OCI-M1 (cell line): ENCODE measurements around the gene TGFB1.

Source experiments
- DNase-seq: peaks from one replicate; lab custom pipeline; 2025; lab: John Stamatoyannopoulos, UW

Gene TGFB1

DNA sequence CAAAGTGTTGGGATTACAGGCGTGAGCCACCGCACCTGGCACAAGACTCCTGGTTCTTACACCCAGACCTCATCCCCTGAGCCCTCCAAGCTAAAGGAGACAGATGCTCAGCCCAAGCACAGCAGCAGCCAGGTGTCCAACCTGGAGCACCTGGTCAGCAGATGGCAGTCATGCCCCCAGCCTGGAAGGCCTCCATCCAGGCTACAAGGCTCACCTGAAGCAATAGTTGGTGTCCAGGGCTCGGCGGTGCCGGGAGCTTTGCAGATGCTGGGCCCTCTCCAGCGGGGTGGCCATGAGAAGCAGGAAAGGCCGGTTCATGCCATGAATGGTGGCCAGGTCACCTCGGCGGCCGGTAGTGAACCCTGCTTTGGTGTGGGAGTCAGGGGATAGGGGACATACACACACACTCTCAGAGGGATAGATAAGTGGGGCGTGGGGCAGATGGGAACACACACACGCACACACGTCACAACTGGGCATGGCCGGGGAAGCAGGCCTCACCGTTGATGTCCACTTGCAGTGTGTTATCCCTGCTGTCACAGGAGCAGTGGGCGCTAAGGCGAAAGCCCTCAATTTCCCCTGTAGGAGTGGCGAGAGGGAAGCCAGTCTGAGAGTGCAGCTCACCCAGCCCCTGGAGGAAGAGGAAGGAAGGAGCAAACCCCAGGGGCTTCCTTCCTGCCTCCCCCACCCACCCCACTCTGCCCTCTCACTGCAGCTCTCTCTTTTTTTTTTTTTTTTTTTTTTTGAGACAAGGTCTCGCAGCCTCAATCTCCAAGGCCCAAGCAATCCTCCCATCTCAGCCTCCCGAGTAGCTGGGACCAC, 11.8 kb downstream of the TGFB1 start:
- DNase-seq: no peak

DNA sequence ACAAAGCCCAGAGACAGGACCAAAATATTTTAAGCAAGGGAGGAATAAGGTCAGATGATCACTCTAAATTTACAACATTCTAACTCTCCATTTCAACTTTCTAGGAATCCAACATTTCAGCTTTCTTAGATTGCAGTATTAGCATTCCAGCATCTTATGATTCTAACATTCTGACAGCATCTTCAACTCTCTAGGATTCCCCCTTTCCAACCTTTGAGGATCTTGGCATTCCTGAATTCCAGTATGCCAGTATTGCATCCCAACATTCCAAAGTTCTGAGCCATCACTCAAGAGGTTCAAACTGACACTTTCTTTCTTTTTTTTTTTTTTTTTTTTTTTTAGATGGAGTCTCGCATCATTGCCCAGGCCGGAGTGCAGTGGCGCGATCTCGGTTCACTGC, 13.8 kb downstream of the TGFB1 start:
- DNase-seq: no peak

DNA sequence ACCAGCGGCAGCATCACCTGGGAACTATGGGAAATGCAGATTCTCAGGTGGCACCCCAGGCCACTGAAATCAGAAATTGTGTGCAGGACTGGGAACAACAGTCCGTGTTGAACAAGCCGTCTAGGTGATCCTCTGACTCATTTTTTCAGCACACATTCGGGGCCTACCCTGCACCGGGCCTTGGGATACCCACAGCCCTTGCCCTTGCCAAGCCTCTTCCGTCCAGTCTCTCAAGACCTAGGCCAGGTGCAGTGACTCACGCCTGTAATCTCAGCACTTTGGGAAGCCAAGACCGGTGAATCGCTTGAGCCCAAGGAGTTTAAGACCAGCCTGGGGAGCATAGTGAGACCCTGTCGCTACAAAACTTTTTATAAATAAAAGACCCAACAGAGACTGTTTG, 18.3 kb downstream of the TGFB1 start:
- no peak for DNase-seq

DNA sequence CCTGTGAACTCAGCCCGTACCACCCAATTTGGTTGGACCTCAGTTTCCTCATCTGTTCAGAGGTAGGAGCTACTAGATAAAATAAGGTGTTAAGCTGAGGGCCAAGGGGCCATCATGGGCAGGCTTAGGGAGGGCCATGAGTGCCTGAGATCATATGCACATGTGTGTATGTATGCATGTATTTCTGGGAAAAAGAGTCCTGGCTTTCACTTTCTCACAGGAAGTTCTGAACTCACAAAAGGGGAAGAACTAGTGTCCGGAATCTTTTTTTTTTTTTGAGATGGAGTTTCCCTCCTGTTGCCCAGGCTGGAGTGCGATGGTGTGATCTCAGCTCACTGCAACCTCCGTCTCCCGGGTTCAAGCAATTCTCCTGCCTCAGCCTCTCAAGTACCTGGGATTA, 18.9 kb downstream of the TGFB1 start:
- peak; percentile 88 for DNase-seq

DNA sequence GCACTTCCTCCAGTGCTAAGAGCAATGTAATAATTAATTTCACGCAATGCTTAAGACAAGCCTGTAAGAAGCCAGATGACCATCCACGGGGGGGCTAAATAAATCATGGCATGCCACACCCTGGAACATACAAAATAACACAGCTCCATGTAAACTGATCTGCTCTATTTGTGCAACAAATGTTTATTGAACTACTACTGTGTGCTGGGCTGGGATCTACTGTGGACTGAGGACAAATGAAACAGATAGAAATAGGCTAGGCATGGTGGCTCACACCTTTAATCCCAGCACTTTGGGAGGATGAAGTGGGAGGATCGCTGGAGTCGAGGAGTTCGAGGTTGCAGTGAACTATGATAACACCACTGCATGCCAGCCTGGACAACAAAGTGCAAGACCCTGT, 21.3 kb downstream of the TGFB1 start:
- DNase-seq: no peak

DNA sequence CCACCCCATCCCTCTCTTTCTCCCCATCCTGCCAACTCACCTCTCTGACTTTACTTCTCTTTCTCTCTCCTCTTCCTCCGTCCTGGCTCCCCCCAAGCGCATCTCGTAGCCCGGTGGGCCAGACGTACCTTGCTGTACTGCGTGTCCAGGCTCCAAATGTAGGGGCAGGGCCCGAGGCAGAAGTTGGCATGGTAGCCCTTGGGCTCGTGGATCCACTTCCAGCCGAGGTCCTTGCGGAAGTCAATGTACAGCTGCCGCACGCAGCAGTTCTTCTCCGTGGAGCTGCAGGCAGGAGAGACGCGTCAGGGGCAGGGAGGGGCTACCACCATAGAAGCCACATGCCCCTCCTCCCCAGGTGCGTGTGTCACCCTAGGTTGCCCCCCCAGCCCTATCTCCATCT, 21.7 kb downstream of the TGFB1 start:
- no peak for DNase-seq

DNA sequence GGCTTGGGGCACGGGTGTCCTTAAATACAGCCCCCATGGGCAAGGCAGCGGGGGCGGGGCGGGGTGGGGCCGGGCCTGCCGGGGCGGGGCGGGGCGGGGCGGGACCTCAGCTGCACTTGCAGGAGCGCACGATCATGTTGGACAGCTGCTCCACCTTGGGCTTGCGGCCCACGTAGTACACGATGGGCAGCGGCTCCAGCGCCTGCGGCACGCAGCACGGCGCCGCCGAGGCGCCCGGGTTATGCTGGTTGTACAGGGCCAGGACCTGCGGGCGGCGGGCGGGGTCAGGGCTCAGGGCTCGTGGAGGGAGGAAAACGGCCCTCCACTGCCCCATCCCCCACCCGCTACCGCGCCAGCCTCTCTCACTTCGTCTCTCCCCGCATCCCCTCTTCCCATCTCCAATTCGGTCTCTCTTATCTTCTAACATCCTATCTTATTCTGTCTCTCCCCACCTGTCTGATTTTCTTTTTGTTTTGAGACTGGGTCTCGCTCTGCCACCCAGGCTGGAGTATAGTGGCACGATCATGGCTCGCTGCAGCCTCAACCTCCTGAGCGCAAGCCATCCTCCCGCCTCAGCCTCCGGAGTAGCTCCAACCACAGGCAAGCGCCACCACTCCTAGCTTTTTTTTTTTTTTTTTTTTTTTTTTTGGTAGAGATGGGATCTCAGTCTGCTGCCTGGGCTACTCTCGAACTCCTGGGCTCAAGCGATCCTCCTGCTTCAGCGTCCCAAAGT, 22.6 kb downstream of the TGFB1 start:
- no peak for DNase-seq

DNA sequence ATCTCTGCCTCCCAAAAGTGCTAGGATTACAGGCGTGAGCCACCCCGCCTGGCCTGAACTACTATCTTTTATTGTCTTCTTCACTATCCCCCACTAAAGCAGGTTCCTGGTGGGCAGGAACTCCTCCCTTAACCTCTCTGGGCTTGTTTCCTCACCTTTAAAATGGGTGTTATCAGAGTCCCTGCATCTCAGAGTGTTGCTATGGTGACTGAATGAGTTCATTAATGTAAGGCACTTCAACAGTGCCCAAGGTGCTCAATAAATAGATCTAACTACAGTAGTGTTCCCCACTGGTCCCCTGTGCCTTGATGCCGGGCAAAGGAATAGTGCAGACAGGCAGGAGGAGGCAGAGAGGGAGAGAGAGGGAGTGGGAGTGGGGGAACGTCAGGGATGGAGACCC, 23.2 kb downstream of the TGFB1 start:
- DNase-seq: no peak

DNA sequence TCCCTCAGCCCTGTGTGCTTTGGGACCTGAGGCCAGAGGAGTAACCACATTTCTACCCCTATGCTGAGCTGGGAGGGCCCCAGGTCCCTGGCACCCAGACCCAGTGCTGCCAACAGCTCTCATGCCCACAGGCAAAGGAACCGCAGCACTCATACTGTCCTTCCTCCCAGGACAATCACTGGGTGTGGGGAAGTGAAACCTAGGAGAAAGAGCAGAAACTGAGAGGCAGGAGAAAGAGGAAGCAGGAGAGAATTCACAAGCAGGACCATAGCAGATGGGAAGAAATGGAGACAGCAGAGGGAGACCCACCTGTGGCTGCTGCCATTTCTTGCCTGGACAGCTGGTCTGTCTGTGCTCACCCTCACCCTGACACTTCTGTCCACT, 24.9 kb downstream of the TGFB1 start:
- peak; percentile 56 for DNase-seq

DNA sequence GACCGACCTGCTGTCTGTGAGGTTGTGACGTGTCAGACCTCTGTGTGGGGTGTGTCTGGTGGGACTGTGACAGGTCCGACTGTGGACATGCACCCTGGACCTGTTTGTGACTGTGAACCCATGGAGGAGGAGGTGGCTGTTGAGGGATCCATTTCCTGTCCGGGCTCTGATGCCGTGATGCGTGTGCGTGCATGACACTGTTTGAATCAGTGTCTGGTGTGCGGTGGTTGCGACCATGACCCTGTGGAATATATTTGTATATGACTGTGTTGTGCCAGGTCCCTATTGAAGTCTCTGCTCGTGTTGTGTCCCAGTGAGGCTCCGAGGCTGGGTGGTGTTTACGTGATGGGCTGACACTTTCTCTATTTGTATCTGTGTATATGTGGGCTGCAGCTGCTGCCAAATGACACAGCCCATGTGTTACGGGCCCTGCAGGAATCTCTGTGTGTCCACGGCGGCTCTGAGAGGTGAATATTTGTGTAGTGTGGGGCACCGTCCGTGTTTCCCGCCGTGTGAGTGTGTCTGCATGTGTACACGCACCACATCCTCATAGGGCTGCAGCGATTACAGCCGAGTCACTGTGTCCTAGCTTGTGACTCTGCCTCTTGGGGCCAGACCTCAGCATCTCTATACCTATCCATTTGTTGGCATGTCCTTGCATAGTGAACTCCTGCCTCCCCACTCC, 25.4 kb downstream of the TGFB1 start:
- peak; percentile 56 for DNase-seq

DNA sequence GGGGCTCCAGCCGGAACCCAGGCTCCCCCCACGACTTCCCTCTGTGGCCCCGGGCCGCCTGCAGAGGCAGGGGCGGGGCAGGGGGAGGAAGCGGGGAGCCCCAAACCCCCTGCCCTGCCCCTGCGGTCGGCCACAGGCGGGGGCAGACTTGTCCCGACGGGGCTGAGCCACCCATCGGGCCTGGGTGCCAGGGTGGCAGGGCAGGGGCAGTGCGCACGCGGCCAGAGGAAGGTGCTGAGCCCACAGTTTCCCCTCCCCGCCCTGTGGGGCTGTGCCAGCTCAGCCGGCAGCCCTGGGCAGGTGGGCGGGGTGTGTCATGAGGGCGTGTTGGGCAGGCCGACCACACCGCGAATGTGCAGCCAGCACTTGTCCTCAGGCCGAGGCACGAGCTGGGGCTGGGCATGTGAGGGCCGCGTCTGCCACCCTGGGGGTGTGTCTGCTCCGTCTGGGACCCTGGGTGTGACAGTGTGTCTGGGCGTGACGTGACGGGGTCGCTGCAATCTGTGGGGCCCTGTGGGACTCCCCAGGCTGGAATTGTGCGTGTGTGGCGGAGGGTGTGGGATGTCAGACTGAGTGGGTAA, 26.1 kb downstream of the TGFB1 start:
- DNase-seq: peak; percentile 73

DNA sequence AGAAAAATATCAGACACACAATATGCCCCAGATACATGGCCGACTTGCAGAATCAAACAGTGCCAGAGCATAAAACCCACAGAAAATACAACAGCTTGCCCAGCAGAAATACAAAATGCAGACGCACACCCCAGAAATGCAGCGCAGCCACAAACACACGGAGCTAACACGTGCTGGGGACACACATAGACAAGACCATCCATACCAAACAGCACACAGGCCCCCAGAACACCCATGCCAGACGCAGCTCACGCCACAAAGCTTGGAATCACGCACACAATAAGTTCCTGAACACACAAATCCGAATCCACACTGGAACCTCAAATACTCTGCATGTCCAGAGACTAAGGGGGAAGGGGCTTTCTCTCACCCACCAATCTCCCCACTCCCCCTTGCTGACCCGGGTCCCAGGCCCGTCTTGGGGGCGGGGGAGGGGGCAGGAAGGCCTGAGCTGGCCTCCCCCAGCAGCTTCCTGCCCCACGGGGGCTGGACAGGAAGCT, 26.6 kb downstream of the TGFB1 start:
- DNase-seq: no peak

DNA sequence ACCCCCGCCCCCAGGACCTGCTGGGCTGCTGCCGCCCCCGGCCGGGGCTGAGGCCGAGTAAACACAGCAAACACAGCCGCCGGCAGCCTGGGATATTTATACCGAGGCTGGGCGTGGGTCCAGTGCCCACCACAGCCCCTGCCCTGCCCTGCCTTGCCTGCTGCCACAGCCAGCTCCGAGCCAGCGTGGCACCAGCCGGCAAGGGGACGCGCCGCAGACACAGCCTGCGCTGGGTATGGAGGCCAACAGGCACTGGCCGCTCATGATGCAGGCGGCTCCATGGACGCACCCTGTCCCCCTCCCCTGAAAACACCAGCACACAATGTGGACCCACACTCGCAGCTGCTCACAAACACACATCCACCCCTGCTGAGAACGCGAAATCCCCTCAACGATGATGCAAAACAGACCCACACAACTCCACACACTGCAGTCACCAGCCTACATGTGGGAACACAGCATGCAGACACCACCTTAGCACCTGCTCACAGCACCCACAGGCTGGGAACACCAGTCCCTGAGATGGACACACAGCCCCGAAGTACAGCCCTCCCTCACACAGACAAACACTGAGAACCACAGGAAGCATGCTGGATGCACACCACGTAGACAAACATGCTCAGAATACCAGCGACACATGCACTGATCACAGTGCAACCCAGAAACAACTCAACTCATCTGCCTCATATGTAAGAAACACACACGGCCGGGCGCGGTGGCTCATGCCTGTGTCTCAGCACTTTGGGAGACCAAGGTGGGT, 27.6 kb downstream of the TGFB1 start:
- DNase-seq: no peak

DNA sequence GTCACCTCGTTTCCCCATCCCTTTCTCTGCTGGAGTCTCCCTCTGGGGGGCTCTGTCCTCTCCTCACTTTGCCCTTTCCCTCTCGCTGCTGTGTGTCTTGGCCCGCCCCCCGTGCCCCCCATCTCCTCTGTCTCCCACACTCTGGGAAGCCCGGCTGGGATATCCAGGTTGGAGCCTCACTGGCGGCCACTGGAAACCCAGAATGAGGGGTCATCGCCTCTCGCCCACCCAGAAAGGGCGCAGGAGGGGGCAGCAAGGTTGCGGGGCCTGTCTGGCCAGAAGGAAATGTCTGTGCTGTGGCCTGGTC, 28.1 kb downstream of the TGFB1 start:
- no peak for DNase-seq

DNA sequence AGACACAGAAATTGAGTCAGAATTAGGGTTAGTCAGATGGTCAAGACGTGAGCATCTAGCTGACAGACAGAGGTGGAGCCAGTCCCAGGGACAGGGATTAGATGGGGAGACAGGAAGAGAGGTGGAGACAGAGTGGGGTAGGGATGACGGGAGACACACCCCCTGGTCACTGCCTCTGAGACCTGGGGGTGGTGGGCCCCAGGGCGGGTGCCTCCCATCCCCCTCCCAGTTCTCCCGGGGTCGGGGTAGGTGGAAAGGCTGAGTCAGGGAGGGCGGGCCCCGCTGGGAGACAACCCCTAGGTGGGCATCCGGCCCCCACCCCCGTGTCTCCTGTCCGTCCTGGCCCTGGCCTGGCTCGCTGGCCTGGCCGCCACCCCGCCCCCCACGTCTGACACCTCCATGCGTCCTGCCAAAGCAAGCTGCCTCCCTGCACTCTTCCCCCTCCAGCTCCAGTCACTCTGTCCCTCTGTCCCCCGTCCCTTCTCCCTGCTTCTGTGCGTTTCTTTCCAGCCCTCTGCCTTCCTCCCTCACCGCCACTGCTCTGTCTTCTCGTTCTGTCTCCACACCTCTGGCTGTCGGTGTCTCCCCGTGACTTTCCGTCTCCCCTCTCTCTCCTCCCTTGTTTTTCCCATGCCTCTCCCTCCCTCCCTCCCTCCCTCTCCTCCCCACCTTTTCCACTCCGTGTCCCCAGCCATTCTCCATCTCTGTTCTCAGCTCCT, 28.6 kb downstream of the TGFB1 start:
- peak; percentile 50 for DNase-seq

DNA sequence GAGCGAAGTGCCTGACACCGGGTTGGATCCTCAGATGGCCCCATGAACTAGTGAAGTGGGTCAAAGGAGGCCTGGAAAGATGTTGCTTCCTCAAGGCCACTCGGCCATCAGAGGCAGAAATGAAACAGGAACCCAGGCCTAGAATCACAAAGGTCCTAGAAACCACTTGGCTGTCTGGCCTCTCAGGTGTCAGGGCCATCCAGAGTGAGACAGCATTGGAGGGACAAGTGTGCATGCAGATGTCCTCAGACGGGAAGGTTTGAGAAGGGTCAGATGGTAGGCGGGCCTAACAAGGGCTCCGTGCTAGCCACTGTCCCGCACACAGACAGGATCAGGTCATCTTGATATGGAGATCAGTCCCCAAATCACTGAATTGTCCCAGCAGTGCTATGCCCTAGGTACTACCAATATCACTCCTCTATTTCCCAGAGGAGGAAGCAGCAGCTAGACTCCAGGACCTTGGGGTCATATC, 29.5 kb downstream of the TGFB1 start:
- peak; percentile 81 for DNase-seq

DNA sequence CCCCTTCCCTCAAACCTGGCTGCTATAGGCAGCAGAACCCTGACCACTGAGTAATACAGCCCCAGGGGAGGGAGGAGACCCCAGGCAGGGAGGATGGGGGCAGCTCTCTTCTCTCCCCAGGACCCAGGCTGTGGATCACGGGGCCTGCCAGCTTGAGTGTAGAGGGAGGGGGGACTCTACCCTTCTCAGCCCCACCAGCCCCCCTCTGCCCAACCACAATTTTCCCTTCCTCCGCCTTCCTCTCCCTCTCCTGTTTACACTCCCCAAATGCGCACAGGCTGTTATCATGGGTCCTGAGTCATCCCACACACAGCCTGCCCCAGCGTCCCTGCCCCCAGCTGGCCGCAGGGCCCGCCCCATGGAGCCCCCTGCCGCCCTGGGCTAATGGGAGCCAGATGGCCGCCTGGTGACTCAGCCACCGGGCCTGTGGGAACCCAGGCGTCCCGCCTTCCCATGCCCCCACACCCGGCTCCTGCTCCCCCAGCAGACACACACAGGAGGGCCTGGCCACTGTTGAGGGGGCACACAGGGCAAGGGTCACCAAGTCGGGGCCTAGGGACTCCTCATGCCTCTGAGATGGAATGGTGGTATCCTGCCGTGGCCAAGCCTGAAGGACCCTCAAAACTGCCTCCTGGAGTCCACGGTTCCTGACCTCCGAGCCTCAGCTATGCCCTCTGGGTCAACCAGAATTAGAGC, 30.1 kb downstream of the TGFB1 start:
- DNase-seq: peak; percentile 98

DNA sequence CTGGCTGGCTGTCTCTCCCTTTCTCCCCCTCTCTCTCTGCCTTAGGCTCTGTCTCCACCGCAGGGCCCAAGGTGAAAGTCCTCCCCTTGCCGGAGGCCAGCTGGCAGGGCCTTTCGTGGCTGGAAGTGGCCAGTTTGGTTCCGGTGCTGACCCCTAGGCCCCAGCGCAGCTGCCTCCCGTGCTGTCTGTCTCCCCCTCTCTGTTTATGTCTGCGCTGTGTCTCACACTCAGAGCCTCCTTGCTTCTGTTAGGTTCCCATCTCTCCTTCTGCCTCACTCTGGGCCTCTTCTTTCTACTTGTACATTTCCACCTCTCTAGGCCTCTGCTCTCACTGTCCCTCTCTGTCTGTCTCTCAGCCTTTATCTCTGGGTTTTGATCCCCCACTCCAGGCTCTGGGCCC, 30.7 kb downstream of the TGFB1 start:
- DNase-seq: no peak

DNA sequence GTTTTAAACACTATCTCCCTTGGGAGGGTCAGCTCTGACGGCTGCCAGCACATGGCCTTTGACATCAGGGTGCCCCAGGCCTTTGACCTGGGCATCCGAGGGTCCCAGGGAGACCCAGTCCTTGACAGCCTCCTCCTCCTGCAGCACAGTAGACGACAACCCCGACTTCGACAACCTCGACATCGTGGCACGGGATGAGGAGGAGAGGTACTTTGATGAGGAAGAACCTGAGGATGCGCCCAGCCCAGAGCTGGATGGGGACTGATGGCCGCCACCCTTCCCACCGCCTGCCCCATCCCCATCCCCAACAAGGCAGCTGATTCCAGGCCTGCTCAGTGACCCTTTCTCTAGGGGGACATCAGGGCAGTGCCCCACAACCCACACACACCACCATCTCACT, 31.3 kb downstream of the TGFB1 start:
- no peak for DNase-seq

DNA sequence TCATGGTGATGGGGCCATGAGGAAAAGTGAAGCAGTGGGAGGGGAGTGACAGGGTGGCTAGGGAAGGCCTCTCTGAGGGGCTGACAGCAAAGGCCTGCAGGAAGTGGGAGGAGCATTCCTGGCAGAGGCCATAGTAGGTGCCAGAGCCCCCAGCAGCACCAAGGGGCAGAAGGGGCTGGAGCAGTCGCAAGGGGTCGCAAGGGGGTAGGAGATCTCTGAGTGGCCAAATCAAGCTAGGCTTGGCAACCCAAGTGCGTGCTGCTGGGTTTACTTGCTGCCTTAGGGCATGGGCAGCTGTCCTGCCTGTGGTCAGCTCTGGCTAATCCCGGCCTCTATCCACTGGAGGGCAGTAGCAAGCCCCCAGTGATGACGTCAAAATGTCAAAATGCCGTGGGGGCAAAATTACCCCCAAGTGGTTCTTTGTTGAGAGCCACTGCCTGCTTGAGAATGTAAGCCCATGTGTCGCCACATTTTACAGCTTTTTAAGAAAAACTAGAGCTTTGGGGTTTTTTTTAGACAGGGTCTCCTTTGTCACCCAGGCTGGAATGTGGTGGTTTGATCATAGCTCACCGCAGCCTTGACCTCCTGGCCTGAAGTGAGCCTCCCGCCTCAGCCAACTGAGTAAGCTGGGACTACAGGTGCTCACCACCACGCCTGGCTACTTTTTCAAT, 32.0 kb downstream of the TGFB1 start:
- DNase-seq: peak; percentile 72
